Smooth muscle cell (in vitro differentiated cells): ENCODE measurements around the gene DTD1. TPM values are rescaled to one million over a fixed set of nuclear protein-coding genes. Genes with fewer than 3 reads are reported as not detected.

Experiments
- DNase-seq: peaks from one replicate; lab custom pipeline; 2025; ENCODE audit not compliant: unreplicated experiment; lab: John Stamatoyannopoulos, UW
- H2AFZ ChIP-seq: fragments of 200-600 bp; sonication (generic); 2 replicates; pipeline ENCODE4 v1.6.0; 2016; ENCODE audit warnings: antibody characterized with exemption, low read depth, mild to moderate bottlenecking
- H3F3A ChIP-seq: fragments of 200-600 bp; sonication (generic); 2 replicates; pipeline ENCODE4 v1.6.0; 2017; ENCODE audit warnings: antibody characterized with exemption, low read depth
- H3K27ac ChIP-seq: fragments of 200-600 bp; sonication (generic); 2 replicates; pipeline ENCODE4 v1.5.1; 2016; ENCODE audit warnings: low read depth, mild to moderate bottlenecking
- H3K27me3 ChIP-seq: fragments of 200-600 bp; sonication (generic); 2 replicates; pipeline ENCODE4 v1.6.1; 2016; ENCODE audit warnings: low read depth, mild to moderate bottlenecking
- H3K36me3 ChIP-seq: fragments of 200-600 bp; sonication (generic); 2 replicates; pipeline ENCODE4 v1.5.1; 2016; ENCODE audit warnings: low read depth
- H3K4me1 ChIP-seq: fragments of 200-600 bp; sonication (generic); 2 replicates; pipeline ENCODE4 v1.5.1; 2016; ENCODE audit warnings: low read depth
- H3K4me2 ChIP-seq: fragments of 200-600 bp; sonication (generic); 2 replicates; pipeline ENCODE4 v1.6.0; 2016; ENCODE audit warnings: mild to moderate bottlenecking
- H3K4me3 ChIP-seq: fragments of 200-600 bp; sonication (generic); 2 replicates; pipeline ENCODE4 v1.5.1; 2016; ENCODE audit warnings: mild to moderate bottlenecking
- H3K79me2 ChIP-seq: fragments of 200-600 bp; sonication (generic); 2 replicates; pipeline ENCODE4 v1.6.0; 2016; ENCODE audit warnings: low read depth, mild to moderate bottlenecking
- H3K9ac ChIP-seq: fragments of 200-600 bp; sonication (generic); 2 replicates; pipeline ENCODE4 v1.6.0; 2016; ENCODE audit warnings: low read depth
- H3K9me3 ChIP-seq: fragments of 200-600 bp; sonication (generic); replicated peaks from 2 replicates; pipeline ENCODE4 v1.5.1; 2016; ENCODE audit warnings: low read depth
- H4K20me1 ChIP-seq: fragments of 200-600 bp; sonication (generic); 2 replicates; pipeline ENCODE4 v1.6.0; 2016; ENCODE audit warnings: low read depth
- WGBS: methylation state at CpG from one replicate; pipeline ENCODE4 v1.1.7; 2016; ENCODE audit warnings: low lambda C conversion rate; 5-methylcytosine and 5-hydroxymethylcytosine counted together
- polyA plus RNA-seq: library from polyadenylated mRNA; unstranded; fragments of >200 nt; fragmentation: Nextera tagmentation; extraction: Ambion mirVana; gene quantifications from 2 replicates; pipeline ENCODE4 v1.2.1, GENCODE V29; 2016
- total RNA-seq: library from RNA; depleted of rRNA; stranded (reverse); fragments of >200 nt; gene quantifications from 2 replicates; pipeline ENCODE4 v1.2.3, GENCODE V29; 2014
- TF ChIP-seq, protein P1 (sequence below): fragments of 200-600 bp; sonication (generic); IDR thresholded peaks from 2 replicates; pipeline ENCODE4 v1.5.1; 2017; ENCODE audit warnings: borderline replicate concordance, mild to moderate bottlenecking, antibody characterized with exemption; ENCODE audit not compliant: insufficient read depth, poor library complexity, severe bottlenecking

DTD1 gene
- total and polyA plus RNA-seq, 2 experiments from 2014 or later: 23.9 to 26.9 TPM

DNA sequence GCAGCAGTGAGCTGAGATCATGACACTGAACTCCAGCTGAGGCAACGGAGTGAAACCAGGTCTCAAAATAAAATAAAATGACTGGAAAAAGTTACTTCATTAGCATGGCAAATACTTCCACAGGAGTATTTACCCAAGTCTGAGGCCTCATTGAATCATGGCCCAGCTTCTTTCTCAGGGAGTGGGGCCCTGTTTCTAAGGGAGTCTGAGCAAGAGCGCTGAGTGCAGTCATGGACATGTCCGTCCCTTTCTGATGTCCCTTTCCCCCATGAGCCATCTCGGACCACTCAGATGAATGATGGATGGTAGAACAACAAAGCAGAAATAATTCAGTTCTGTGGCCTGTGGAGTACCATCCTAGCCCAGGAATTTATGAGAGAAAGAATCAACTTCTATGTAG, 7.8 kb upstream of the DTD1 start:
- H3K27me3 ChIP-seq: no peaks in the 10 kb centered on the region
- WGBS: 94% methylated on average over 4 of the region's 4 CpGs
- no peaks in the 10 kb centered on the region for H3F3A ChIP-seq
- DNase-seq: no peak
- H3K36me3 ChIP-seq: no peaks in the 10 kb centered on the region
- no peak overlapping the region for H3K4me3 ChIP-seq
- TF ChIP-seq, protein P1, sequence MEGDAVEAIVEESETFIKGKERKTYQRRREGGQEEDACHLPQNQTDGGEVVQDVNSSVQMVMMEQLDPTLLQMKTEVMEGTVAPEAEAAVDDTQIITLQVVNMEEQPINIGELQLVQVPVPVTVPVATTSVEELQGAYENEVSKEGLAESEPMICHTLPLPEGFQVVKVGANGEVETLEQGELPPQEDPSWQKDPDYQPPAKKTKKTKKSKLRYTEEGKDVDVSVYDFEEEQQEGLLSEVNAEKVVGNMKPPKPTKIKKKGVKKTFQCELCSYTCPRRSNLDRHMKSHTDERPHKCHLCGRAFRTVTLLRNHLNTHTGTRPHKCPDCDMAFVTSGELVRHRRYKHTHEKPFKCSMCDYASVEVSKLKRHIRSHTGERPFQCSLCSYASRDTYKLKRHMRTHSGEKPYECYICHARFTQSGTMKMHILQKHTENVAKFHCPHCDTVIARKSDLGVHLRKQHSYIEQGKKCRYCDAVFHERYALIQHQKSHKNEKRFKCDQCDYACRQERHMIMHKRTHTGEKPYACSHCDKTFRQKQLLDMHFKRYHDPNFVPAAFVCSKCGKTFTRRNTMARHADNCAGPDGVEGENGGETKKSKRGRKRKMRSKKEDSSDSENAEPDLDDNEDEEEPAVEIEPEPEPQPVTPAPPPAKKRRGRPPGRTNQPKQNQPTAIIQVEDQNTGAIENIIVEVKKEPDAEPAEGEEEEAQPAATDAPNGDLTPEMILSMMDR: no peak
- no peaks in the 10 kb centered on the region for H3K9me3 ChIP-seq
- no peak overlapping the region for H2AFZ ChIP-seq
- H3K4me1 ChIP-seq: no peaks in the 10 kb centered on the region
- H4K20me1 ChIP-seq: no peaks in the 10 kb centered on the region
- no peak overlapping the region for H3K27ac ChIP-seq
- no peak overlapping the region for H3K4me2 ChIP-seq
- H3K79me2 ChIP-seq: no peaks in the 10 kb centered on the region
- no peak overlapping the region for H3K9ac ChIP-seq

DNA sequence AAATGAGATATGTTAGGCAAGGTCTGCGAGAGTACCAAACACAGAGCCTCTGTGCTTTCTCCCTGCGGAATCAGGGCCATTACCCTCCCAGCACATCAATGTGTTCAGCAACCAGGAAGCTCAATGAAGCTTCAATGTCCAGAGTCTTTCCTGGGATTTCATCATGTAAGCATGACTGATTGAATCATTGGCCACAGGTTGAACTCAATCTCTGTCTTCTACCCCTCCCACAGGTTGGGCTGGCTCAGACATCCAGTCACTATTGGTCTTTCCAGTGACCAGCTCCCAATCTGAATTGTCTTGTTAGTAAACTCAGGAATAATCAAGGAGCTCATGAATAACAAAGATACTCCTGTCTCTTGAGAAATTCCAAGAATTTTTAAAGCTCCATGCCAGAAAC, 2.7 kb upstream of the DTD1 start:
- peaks cover 3% of the 10 kb centered on the region for H3K4me1 ChIP-seq
- no peaks in the 10 kb centered on the region for H3K36me3 ChIP-seq
- H3K27me3 ChIP-seq: no peaks in the 10 kb centered on the region
- no peaks in the 10 kb centered on the region for H4K20me1 ChIP-seq
- no peak overlapping the region for H2AFZ ChIP-seq
- H3K4me2 ChIP-seq: no peak overlapping the region
- no peaks in the 10 kb centered on the region for H3K9me3 ChIP-seq
- TF ChIP-seq, protein P1: no peak
- H3K9ac ChIP-seq: no peak overlapping the region
- H3K27ac ChIP-seq: no peak overlapping the region
- WGBS: 96% methylated on average over 2 of the region's 2 CpGs
- DNase-seq: no peak
- H3K79me2 ChIP-seq: no peaks in the 10 kb centered on the region
- no peak overlapping the region for H3K4me3 ChIP-seq
- H3F3A ChIP-seq: peaks cover 3% of the 10 kb centered on the region

DNA sequence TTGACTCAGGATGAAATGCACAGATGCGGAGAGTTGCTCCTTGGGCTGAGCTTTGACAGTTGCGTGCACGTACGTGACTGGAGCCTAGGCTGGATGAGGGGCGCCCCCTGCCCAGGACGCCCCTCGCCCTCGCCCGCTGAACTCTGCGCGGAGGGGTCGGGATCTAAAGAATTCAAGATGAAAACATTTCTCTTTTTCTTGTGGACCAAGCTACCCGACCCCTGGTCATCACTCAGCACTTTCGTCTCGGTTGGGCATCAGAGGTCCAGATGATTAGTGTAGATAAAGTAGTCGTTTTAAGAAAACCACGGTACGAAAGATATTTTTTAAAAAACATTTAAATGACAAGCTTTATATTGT, 700 bp downstream of the DTD1 start:
- peaks cover 3% of the 10 kb centered on the region for H3K4me1 ChIP-seq
- no peaks in the 10 kb centered on the region for H3K79me2 ChIP-seq
- WGBS: 7% methylated on average over 18 of the region's 18 CpGs
- peak overlapping the region; percentile 84 for H2AFZ ChIP-seq
- H3K4me3 ChIP-seq: peak overlapping the region; percentile 74
- H3K9me3 ChIP-seq: no peaks in the 10 kb centered on the region
- H4K20me1 ChIP-seq: no peaks in the 10 kb centered on the region
- H3K27me3 ChIP-seq: no peaks in the 10 kb centered on the region
- H3K9ac ChIP-seq: peak overlapping the region; percentile 34
- H3F3A ChIP-seq: peaks cover 3% of the 10 kb centered on the region
- H3K36me3 ChIP-seq: no peaks in the 10 kb centered on the region
- peak overlapping the region; percentile 83 for H3K4me2 ChIP-seq
- DNase-seq: no peak
- TF ChIP-seq, protein P1: no peak
- H3K27ac ChIP-seq: no peak overlapping the region

DNA sequence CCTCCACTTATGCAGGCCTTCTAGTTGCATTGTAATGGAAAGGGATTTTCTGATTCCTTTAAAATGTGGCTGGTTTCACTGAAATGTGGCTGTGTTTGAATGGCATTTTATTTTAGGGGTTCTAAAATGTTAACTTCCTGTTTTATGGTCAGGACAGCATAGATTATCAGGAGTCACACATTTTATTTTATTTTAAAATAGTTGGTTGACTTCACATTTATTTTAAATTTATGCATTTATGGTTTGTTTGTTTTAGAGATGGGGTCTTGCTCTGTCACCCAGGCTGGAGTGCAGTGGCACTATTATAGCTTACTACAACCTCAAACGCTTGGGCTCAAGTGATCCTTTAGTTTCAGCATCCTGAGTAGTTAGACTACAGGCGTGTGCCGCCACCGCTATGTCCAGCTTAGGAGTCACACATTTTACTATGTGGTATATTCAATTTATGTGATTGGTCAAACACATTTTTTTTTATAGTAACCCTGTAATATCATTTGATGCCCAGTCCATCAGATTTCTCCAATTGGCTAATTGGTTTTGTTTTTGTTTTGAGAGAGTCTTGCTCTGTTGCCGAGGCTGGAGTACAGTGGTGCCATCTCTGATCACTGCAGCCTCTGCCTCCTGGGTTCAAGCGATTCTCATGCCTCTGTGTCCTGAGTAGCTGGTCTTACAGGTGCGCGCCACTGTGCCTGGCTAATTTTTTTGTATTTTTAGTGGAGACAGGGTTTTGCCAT, 2.3 kb downstream of the DTD1 start:
- H3K9me3 ChIP-seq: no peaks in the 10 kb centered on the region
- H3K9ac ChIP-seq: no peak overlapping the region
- H3K27me3 ChIP-seq: no peaks in the 10 kb centered on the region
- H3K79me2 ChIP-seq: no peaks in the 10 kb centered on the region
- H3K27ac ChIP-seq: no peak overlapping the region
- no peaks in the 10 kb centered on the region for H4K20me1 ChIP-seq
- TF ChIP-seq, protein P1: no peak
- no peaks in the 10 kb centered on the region for H3K36me3 ChIP-seq
- peaks cover 3% of the 10 kb centered on the region for H3F3A ChIP-seq
- DNase-seq: no peak
- WGBS: 87% methylated on average over 8 of the region's 8 CpGs
- H3K4me1 ChIP-seq: peaks cover 3% of the 10 kb centered on the region
- no peak overlapping the region for H3K4me2 ChIP-seq
- no peak overlapping the region for H3K4me3 ChIP-seq
- H2AFZ ChIP-seq: no peak overlapping the region
